Adrenal gland (tissue), 5 donors: Measurements from ENCODE around the gene SPOCK1.

ENCODE experiments used
- CTCF ChIP-seq, 6 experiments: fragments of 450-650 bp in 4 of 6; fragments of 200-600 bp in 2 of 6; sonication (generic) in 1 of 6; IDR thresholded peaks; 1 replicate in 5 of 6; 2 replicates in 1 of 6; pipeline versions ENCODE4 v1.5.1 to v1.8.0; 2016 to 2021; ENCODE audit warnings: antibody characterized with exemption in 6 of 6, mild to moderate bottlenecking in 2 of 6, moderate library complexity in 1 of 6
- POLR2A ChIP-seq, 2 donors: fragments of 450-650 bp; IDR thresholded peaks; one replicate each; pipeline ENCODE4 v1.6.1; 2017; ENCODE audit warnings: antibody characterized with exemption in 2 of 2, mild to moderate bottlenecking in 2 of 2, moderate library complexity in 1 of 2
- donor health status: DM: no; HTN: no; CAD: no.

GRCh38 chr5:136992796-136993489, 506.2 kb downstream of the SPOCK1 start:
- TF ChIP-seq CTCF (IDR thresholded peaks at IDR 0.05), result no peak
- TF ChIP-seq POLR2A (IDR thresholded peaks at IDR 0.05), result no peak
